Neural progenitor cell (in vitro differentiated cells): ENCODE data around the gene TLR10.
"Not testable (repeated sequence)": the region's sequence is repeated elsewhere in the genome, so short reads cannot be mapped to it uniquely, and the experiment has no call there.

ENCODE experiments used
- EZH2phosphoT487 ChIP-seq: fragments of 200-600 bp; sonication (generic); IDR thresholded peaks from 2 replicates; pipeline ENCODE4 v1.6.1; 2017; ENCODE audit warnings: antibody characterized with exemption
- TF ChIP-seq, protein P1 (sequence below): fragments of 200-600 bp; sonication (generic); IDR thresholded peaks from 2 replicates; pipeline ENCODE4 v1.5.1; 2017; ENCODE audit warnings: antibody characterized with exemption, mild to moderate bottlenecking

- TF ChIP-seq, protein P1, sequence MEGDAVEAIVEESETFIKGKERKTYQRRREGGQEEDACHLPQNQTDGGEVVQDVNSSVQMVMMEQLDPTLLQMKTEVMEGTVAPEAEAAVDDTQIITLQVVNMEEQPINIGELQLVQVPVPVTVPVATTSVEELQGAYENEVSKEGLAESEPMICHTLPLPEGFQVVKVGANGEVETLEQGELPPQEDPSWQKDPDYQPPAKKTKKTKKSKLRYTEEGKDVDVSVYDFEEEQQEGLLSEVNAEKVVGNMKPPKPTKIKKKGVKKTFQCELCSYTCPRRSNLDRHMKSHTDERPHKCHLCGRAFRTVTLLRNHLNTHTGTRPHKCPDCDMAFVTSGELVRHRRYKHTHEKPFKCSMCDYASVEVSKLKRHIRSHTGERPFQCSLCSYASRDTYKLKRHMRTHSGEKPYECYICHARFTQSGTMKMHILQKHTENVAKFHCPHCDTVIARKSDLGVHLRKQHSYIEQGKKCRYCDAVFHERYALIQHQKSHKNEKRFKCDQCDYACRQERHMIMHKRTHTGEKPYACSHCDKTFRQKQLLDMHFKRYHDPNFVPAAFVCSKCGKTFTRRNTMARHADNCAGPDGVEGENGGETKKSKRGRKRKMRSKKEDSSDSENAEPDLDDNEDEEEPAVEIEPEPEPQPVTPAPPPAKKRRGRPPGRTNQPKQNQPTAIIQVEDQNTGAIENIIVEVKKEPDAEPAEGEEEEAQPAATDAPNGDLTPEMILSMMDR, result not testable (repeated sequence)
- not testable (repeated sequence) for TF ChIP-seq EZH2phosphoT487
Observed at GRCh38 chr4:38770281-38770680, 12.5 kb downstream of the TLR10 start.
